Activated CD4-positive, alpha-beta T cell treated with anti-CD3 and anti-CD28 coated beads for 48 hours (primary cell): Measurements from ENCODE around the gene WBP2.
"Not testable (repeated sequence)": the region's sequence is repeated elsewhere in the genome, so short reads cannot be mapped to it uniquely, and the experiment has no call there.

ENCODE experiments used
- DNase-seq: peaks from one replicate; pipeline ENCODE4 v3.0.0-alpha.2; 2020

WBP2 gene

DNA sequence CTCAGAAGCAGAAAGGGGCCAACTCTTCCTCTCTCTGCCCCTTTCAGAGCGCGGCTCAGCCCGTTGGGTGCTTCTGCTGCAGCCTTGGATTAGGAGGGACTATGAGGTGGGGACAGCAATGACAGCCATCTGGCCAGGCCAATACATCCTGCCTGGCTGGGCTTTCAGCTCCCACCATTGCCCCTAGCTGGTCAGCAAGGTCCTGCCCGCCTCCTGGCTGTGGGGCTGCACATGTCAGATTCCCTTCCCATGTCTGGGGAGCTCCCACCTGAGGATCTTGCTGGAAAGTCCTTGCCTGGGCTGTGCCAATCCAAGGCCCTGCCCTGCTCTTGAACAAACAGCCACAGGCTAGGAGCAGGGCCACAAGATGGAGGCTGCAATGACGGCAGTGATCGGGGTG, 33.3 kb upstream of the WBP2 start:
- no peak for DNase-seq

DNA sequence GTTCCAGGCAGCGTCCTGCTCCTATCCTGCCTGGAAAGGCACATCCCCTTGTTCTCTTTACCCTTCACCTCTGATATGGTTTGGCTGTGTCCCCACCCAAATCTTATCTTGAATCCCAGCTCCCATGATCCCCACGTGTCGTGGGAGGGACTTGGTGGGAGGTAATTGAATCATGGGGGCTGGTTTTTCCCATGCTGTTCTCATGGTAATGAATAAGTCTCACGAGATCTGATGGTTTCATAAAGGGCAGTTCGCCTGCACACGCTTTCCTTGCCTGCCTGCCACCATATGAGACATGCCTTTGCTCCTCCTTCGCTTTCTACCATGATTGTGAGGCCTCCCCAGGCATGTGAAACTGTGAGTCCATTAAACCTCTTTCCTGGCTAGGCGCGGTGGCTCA, 30.7 kb upstream of the WBP2 start:
- not testable (repeated sequence) for DNase-seq

GRCh38 chr17:75885431-75885830, 30.3 kb upstream of the WBP2 start:
- DNase-seq: no peak

- no peak for DNase-seq
Measured at GRCh38 chr17:75881678-75882454, 26.7 kb upstream of the WBP2 start.

DNA sequence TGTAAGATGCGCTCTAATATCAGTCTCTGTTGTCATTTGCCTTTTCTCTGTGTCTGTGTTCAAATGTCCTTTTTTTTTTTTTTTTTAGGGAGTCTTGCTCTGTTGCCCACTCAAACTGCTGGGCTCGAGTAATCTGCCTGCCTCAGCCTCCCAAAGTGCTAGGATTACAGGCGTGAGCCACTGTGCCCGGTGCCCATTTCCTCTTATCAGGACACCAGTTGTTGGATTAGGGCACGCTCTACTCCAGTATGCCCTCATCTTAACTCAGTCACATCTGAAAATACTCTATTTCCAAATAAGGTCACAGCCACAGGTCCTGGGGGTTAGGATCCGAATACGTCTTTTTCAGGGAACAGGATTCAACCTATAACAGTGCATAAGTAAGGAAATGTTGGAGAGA, 25.1 kb upstream of the WBP2 start:
- no peak for DNase-seq

- peak; percentile 47 for DNase-seq
Measured at GRCh38 chr17:75878174-75878998, 23.3 kb upstream of the WBP2 start, which contains the start of gene TRIM47. TRIM47 (minus strand) TSS chr17:75878581; CDS start chr17:75878548, 33 bp downstream.

DNA sequence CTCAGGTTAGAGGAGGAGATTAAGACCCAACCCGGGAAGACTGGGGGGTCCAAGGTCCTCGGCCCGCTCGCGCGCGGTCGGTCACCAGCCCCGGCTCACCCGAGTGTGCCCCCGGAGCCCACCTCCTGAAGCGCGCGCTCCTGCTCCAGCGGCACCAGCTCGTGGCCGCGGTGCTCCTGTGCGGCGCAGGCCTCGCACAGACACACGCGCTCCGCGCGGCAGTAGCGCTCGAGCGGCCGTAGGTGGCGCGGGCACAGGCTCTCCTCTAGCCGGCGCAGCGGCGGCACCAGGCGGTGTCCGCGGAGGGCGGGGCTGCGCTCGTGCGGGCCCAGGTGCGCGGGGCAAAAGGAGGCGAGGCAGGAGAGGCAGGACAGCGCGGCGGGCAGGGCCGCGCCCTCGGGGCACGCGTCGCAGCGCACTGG, 22.6 kb upstream of the WBP2 start:
- DNase-seq: peak; percentile 81

GRCh38 chr17:75876938-75877751, 22.0 kb upstream of the WBP2 start:
- DNase-seq: peak; percentile 62

DNA sequence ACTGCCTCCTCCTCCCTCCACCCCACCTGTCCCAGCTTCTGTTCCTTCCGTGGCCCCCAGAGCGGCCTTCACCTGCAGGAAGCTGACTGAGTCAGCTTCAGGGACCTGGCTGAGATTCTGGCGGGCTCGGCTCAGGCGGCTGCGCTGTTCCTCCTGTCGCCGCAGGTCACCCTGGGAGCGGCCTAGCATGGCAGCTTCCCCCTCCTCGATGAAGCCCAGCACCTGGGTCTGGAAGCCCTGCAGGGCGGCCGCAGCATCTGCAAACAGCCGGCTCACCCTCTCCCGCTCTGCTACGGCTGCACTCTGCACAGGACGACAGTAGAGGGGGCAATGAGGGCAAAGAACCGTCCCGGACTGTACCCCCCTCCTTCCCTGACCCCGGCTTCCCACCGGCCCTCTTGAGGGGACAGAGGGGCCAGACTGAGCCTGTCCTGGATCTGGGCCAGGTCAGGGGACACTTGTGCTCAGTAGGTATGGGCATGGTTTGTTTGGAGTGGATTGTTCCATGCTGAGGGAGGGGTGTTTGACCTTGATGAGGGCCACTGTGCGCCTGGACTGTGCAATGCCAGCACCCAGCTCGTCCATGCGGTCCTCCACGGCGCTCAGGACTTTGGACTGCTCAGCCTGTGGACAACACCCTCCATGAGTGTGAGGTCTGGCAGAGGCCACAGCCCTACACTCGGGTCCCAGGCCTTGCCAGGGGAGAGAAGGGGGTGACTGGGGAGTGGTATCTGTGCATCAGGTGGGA, 21.2 kb upstream of the WBP2 start:
- DNase-seq: peak; percentile 78

GRCh38 chr17:75875940-75876189, 20.7 kb upstream of the WBP2 start:
- no peak for DNase-seq

DNA sequence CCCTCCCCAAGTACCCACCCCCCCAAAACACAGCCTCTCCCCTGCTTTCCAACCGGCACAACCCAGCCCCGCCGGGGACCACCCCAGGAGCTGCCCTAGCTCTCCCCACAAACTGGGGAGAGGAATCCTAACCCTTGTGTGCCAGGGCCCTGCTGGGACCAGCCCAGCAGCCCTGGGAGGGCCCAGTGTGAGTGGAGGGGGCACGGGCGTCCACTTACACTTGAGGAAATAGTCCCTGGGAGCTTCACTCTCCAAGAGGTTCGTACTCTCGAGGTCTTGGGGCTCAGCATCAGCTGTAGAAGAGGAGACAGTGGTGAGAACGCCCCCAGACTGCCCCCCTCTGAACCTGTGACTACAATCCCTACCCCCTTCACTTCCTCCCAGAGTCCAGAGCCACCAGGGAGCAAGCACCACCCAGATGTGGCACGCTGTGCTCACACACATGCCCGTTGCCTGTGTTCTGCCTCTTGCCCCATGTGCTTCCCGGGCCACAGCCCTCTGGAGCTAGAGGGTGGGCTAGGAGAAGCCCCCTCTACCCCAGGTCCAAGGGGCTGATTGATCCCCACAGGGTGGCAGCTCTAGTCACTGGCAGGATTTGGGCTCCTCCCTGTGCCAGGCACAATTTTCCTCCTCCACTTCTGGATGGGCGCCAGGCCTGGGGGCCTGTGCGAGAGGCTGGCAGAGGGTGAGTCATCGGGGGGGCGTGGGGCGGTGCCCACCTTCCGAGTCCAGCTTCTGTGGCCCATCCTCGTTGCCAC, 20.2 kb upstream of the WBP2 start:
- no peak for DNase-seq

DNA sequence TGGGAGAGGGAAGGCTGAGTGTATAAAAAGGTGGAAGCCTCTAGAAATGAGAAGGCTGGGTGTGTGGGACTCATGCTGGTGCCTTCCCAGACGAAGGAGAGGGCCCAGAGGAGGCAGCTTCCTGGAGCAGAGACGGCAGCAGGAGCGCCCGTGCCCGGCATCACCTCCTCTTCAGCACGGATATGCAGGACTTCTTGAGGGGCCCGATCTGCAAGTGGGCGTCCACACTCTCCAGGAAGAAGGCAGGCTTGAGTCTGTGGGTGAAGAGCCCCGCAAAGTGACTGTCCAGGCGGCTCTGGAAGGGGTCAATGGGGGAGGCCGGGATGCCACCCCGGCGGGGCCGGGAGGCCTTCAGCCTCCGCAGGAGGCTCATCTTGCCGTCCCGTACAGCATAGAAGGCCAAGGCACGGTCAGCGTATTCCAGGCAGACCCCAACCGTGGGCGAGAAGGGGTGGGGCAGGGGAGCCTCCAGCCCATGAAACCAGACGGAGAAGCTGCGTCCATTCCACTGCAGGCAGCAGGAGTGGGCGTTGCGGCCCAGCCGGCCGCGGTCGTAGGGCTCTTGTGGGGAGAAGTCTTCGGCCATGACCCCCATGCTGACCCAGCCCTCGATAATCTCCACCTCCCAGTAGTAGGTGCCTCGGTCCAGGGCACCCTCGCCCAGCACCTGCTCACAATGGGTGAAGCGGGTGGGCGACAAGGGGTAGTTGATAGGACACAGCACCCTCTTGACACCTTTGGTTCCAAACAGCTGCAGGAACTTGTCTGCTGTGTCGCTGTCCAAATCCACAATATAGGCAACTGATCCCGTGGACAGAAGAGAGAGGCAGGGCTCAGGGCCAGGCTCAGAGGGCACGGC, 19.4 kb upstream of the WBP2 start:
- DNase-seq: no peak

DNA sequence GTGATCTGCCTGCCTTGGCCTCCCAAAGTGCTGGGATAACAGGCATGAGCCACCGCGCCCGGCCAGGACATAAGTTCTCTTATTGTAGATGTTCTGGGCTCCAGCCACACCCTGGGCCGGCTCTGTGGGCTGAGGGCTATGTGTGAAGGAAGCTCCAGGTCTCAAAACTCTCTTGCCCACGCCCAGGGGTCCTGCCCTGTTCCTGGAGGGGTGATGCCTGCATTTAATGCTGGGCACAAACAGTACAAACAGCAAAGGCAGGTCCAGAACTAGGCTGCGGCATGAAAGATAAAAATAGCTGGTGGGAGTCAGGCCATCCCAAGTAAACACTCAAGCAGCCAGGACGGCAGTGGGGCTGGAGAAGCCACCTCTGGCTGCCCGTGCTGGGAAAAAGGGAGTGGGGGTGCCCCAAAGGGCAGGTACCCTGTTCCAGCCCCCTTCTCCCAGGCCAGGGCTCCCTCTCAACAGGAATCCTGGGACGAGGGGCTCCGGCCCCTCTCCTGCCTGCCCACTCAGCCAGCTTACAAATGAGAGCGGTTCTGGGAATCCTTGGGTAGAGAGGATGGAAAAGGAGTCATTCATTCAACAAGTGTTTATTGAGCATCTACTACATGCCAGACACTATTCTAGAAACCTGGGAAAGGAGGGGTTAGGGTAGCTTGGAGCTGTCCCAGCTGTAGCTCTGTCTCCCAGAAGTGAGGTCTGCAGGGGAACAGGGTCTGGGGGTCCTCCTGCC, 18.6 kb upstream of the WBP2 start:
- DNase-seq: no peak

GRCh38 chr17:75872434-75873351, 17.6 kb upstream of the WBP2 start:
- DNase-seq: peak; percentile 49

GRCh38 chr17:75870228-75870627, 15.1 kb upstream of the WBP2 start:
- DNase-seq: not testable (repeated sequence)

DNA sequence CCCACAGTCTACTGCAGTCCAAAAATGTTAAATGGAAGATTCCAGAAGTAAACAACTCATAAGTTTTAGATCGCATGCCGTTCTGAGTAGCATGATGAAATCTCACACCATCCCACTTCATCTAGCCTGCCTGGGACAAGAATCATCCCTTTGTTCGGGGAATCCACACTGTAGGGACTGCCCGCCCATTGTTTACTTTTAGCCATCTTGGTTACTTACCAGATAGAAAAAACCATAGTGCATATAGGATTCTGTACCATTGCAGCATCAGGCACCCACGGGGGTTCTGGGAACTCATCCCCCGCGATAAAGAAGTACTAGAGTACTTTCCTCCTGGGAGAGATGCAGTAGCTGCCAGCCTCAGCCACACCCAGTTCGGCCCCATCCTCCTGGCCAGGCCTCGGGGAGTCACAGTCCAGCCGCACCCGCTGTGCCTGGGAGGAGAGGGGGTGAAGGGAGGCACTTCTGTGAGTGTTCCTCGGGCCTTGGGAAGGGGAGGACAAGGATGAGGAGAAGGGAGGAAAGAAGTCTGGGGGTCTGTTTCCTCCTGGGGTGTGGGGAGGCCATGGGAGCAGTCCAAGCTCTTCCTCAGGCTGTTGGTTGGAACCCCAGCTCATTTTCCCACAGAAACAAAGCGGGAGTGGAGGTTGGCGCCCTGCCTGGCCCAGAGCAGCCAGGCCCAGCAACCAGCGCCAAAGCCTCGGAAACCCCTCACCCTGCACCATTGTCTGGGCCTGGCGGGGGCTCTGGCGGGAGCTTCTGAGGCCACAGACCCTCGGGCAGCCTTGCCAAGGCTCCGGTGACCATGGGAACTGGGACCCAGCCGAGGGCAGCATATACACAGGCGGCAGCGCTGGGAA, 14.4 kb upstream of the WBP2 start:
- DNase-seq: no peak

GRCh38 chr17:75868730-75869281, 13.7 kb upstream of the WBP2 start:
- DNase-seq: not testable (repeated sequence)
